ENCODE data around the gene SNX15.

- TF ChIP-seq CTCF (IDR thresholded peaks at IDR 0.05; ENCODE audit: low read depth, low read length, poor library complexity, severe bottlenecking), result no peak
- no peak for TF ChIP-seq EZH2phosphoT487 (IDR thresholded peaks at IDR 0.05; ENCODE audit: borderline replicate concordance, low read length)
Observed at GRCh38 chr11:65066805-65067291, 39.6 kb downstream of the SNX15 start.
